Right lobe of liver (tissue), 6 donors: ENCODE measurements around the gene PIM2. TPM values are rescaled to one million over a fixed set of nuclear protein-coding genes. Genes with fewer than 3 reads are reported as not detected.

ENCODE experiments used
- ATAC-seq, 4 donors: fragments of 200-7000 bp; cut with Tn5 transposase; one replicate each; pipeline ENCODE4 v1.9.1; 2020; ENCODE audit warnings: mild to moderate bottlenecking in 4 of 4, moderate library complexity in 4 of 4
- DNase-seq, 3 donors: peaks; one replicate each; pipeline ENCODE4 v3.0.0-alpha.2; 2020
- H3K27ac ChIP-seq, 3 donors: fragments of 200-600 bp; one replicate each; pipeline ENCODE4 v1.8.0; 2022
- H3K27me3 ChIP-seq, 2 donors: fragments of 200-600 bp; one replicate each; pipeline ENCODE4 v1.8.0; 2022
- H3K36me3 ChIP-seq, 4 donors: fragments of 200-600 bp; sonication (generic) in 1 of 4; one replicate each; pipeline versions ENCODE4 v1.5.1 to v1.8.0; 2017 to 2022; ENCODE audit warnings: control low read depth in 1 of 4
- H3K4me1 ChIP-seq, 4 donors: fragments of 200-600 bp; sonication (generic) in 1 of 4; one replicate each; pipeline versions ENCODE4 v1.5.1 to v1.8.0; 2017 to 2022; ENCODE audit warnings: control low read depth in 1 of 4
- H3K4me3 ChIP-seq, 3 donors: fragments of 200-600 bp; one replicate each; pipeline ENCODE4 v1.8.0; 2022
- H3K9me3 ChIP-seq, 4 donors: fragments of 200-600 bp; sonication (generic) in 1 of 4; one replicate each; pipeline versions ENCODE4 v1.5.1 to v1.8.0; 2017 to 2022; ENCODE audit warnings: control low read depth in 1 of 4
- CTCF ChIP-seq, 4 donors: fragments of 200-600 bp in 3 of 4; fragments of 450-650 bp in 1 of 4; IDR thresholded peaks; one replicate each; pipeline versions ENCODE4 v1.5.1 to v1.8.0; 2016 to 2022; ENCODE audit warnings: antibody characterized with exemption in 4 of 4, mild to moderate bottlenecking in 2 of 4
- POLR2A ChIP-seq: fragments of 450-650 bp; IDR thresholded peaks from one replicate; pipeline ENCODE4 v1.6.1; 2017; ENCODE audit warnings: antibody characterized with exemption, mild to moderate bottlenecking
- WGBS: methylation state at CpG from one replicate; pipeline ENCODE4 v1.1.6; 2018; ENCODE audit warnings: low coverage, low lambda C conversion rate; ENCODE audit not compliant: insufficient coverage; ENCODE audit errors: missing lambda C conversion rate; 5-methylcytosine and 5-hydroxymethylcytosine counted together
- intact Hi-C, 2 donors: fragments of 100-400 bp; cut with DNase I; formaldehyde crosslinking; loops; one replicate each; pipeline versions ENCODE4 v1.11.2 to v1.14.1; 2022
- total RNA-seq, 6 experiments: library from RNA; depleted of rRNA in 2 of 6; stranded (reverse); fragments of >200 nt in 2 of 6; fragmentation: NEBNext Ultra II Directional in 3 of 6; extraction: Animal tissue kit (Norgen Biotek cat#: 25700) in 3 of 6; gene quantifications; one replicate each; pipeline versions ENCODE4 v1.1.0 to v1.2.4, GENCODE V29; 2016 to 2023
- donor health status: DM: no; HTN: yes; CAD: no.
- donor health status: DM: no; HTN: no; CAD: no.
- donor health status: DM: no; HTN: no; CAD: no.
- donor health status: DM: no; HTN: yes; CAD: no.
- donor health status: DM: no; HTN: yes; CAD: no.

The PIM2 gene
- total RNA-seq, 6 experiments from 2014 or later: 1.7 to 8.8 (median 6.8) TPM

GRCh38 chrX:48905090-48905790, 13.6 kb downstream of the PIM2 start:
- Histone ChIP-seq H3K27me3 (no peaks in the 10 kb centered on the region), H3K9me3 (no peaks in the 10 kb centered on the region), H3K36me3 (peaks cover 0 to 20% (median 2%) of the 10 kb centered on the region in 4 donors), H3K4me1 (peaks cover 0 to 5% (median 0%) of the 10 kb centered on the region in 4 donors), H3K4me3 (no peak overlapping the region), H3K27ac (no peak overlapping the region)
- no peak for TF ChIP-seq POLR2A
- no peak for TF ChIP-seq CTCF (IDR thresholded peaks at IDR 0.05)
- no peak for DNase-seq
- no peak for ATAC-seq
- no CpG with 5 or more reads among the region's 20 CpGs for WGBS
- intact Hi-C loops: loop anchor here in 1 of 2 donors (10.0 kb wide), 1 partner anchor 50 kb away; the partner anchor contains the start of gene OTUD5

GRCh38 chrX:48904626-48905025, 14.2 kb downstream of the PIM2 start:
- H3K4me1 ChIP-seq: peaks cover 0 to 5% (median 0%) of the 10 kb centered on the region in 4 donors
- no peaks in the 10 kb centered on the region for H3K9me3 ChIP-seq
- ATAC-seq (peak in 1 of 4 donors; percentile 10), DNase-seq (no peak)
- TF ChIP-seq CTCF (IDR thresholded peaks at IDR 0.05): no peak
- TF ChIP-seq POLR2A: no peak
- peaks cover 0 to 20% (median 2%) of the 10 kb centered on the region in 4 donors for H3K36me3 ChIP-seq
- no peak overlapping the region for H3K4me3 ChIP-seq
- no peak overlapping the region for H3K27ac ChIP-seq
- no peaks in the 10 kb centered on the region for H3K27me3 ChIP-seq
- intact Hi-C loops: loop anchor here in 1 of 2 donors (10.0 kb wide), 1 partner anchor 50 kb away; the partner anchor contains the start of gene OTUD5
- 82% methylated on average over 8 of the region's 14 CpGs for WGBS

- H3K9me3 ChIP-seq: no peaks in the 10 kb centered on the region
- peaks cover 0 to 20% (median 2%) of the 10 kb centered on the region in 4 donors for H3K36me3 ChIP-seq
- H3K27ac ChIP-seq: no peak overlapping the region
- DNase-seq (no peak), ATAC-seq (no peak)
- peaks cover 0 to 5% (median 0%) of the 10 kb centered on the region in 4 donors for H3K4me1 ChIP-seq
- WGBS: 100% methylated on average over 1 of the region's 8 CpGs
- TF ChIP-seq POLR2A (no peak), CTCF (IDR thresholded peaks at IDR 0.05) (no peak)
- intact Hi-C loops: loop anchor here in 1 of 2 donors (10.0 kb wide), 1 partner anchor 51 kb away; the partner anchor contains the start of gene OTUD5
- H3K27me3 ChIP-seq: no peaks in the 10 kb centered on the region
- H3K4me3 ChIP-seq: no peak overlapping the region
These were observed 14.6 kb downstream of the PIM2 start for GRCh38 chrX:48904180-48904579.

GRCh38 chrX:48903290-48903689, 15.5 kb downstream of the PIM2 start:
- intact Hi-C loops: loop anchor here in 1 of 2 donors (10.0 kb wide), 1 partner anchor 52 kb away; the partner anchor contains the start of gene OTUD5
- ATAC-seq: no peak
- Histone ChIP-seq H3K4me3 (no peak overlapping the region), H3K36me3 (peaks cover 0 to 20% (median 2%) of the 10 kb centered on the region in 4 donors), H3K27me3 (no peaks in the 10 kb centered on the region), H3K27ac (no peak overlapping the region), H3K4me1 (no peaks in the 10 kb centered on the region), H3K9me3 (no peaks in the 10 kb centered on the region)
- TF ChIP-seq POLR2A: no peak
- no peak for TF ChIP-seq CTCF (IDR thresholded peaks at IDR 0.05)
- DNase-seq: no peak
- 84% methylated on average over 6 of the region's 6 CpGs for WGBS
